MCF 10A (cell line): Measurements from ENCODE around the gene SLC9A7. TPM values are rescaled to one million over a fixed set of nuclear protein-coding genes. Genes with fewer than 3 reads are reported as not detected.

Source experiments
- BruUV-seq: library from RNA; stranded (reverse); fragments of 400-500 nt; replicated peaks from 2 replicates; lab custom pipeline; 2021; lab: Mats Ljungman, UMichigan
- CTCF ChIA-PET: fragments of 300-600 bp; sonication (Branson Sonifier 250); formaldehyde crosslinking; extraction: SDS; loops from one replicate; lab custom pipeline; 2021; ENCODE audit warnings: antibody characterized with exemption, inconsistent platforms; lab: Yijun Ruan, JAX
- POLR2A ChIA-PET: fragments of 300-600, 350-650 bp; sonication (Branson Sonifier 250); formaldehyde crosslinking; extraction: SDS; loops from one replicate; lab custom pipeline; 2020; ENCODE audit warnings: antibody characterized with exemption, inconsistent platforms; lab: Yijun Ruan, JAX
- DNase-seq: peaks from one replicate; pipeline ENCODE4 v3.0.0-alpha.2; 2018; ENCODE audit not compliant: unreplicated experiment
- H3K27ac Mint-ChIP-seq: one replicate; pipeline ENCODE4 v1.8.0; 2022; ENCODE audit warnings: mild to moderate bottlenecking, low read depth, mixed read lengths; ENCODE audit not compliant: unreplicated experiment
- H3K27me3 Mint-ChIP-seq: one replicate; pipeline ENCODE4 v1.8.0; 2022; ENCODE audit warnings: mixed read lengths; ENCODE audit not compliant: insufficient read depth, unreplicated experiment
- H3K36me3 Mint-ChIP-seq: one replicate; pipeline ENCODE4 v1.8.0; 2022; ENCODE audit warnings: mild to moderate bottlenecking, moderate library complexity, mixed read lengths; ENCODE audit not compliant: insufficient read depth, unreplicated experiment
- H3K4me1 Mint-ChIP-seq: one replicate; pipeline ENCODE4 v1.8.0; 2022; ENCODE audit warnings: mixed read lengths; ENCODE audit not compliant: insufficient read depth, unreplicated experiment
- H3K4me3 Mint-ChIP-seq: one replicate; pipeline ENCODE4 v1.8.0; 2022; ENCODE audit warnings: mild to moderate bottlenecking, moderate library complexity, mixed read lengths; ENCODE audit not compliant: unreplicated experiment
- H3K9me3 Mint-ChIP-seq: one replicate; pipeline ENCODE4 v1.8.0; 2022; ENCODE audit warnings: mixed read lengths; ENCODE audit not compliant: unreplicated experiment
- CTCF ChIP-seq: fragments of 200-600 bp; IDR thresholded peaks from one replicate; pipeline ENCODE4 v1.8.0; 2022; ENCODE audit warnings: antibody characterized with exemption, mild to moderate bottlenecking; ENCODE audit not compliant: unreplicated experiment
- intact Hi-C: fragments of 100-400 bp; cut with micrococcal nuclease; formaldehyde crosslinking; loops from 2 replicates; pipeline ENCODE4 v1.14.1; 2022
- total RNA-seq: library from RNA; stranded (reverse); gene quantifications from 2 replicates; pipeline ENCODE4 v1.2.3, GENCODE V29; 2022

Gene SLC9A7
- total RNA-seq, 1 experiment from 2014 or later: 28.3 TPM

- Mint-ChIP-seq H3K4me1 (no peaks in the 10 kb centered on the region), H3K27me3 (peaks cover 67% of the 10 kb centered on the region), H3K36me3 (no peaks in the 10 kb centered on the region), H3K27ac (no peak overlapping the region), H3K4me3 (no peak overlapping the region), H3K9me3 (no peaks in the 10 kb centered on the region)
- CTCF ChIA-PET: interaction anchor here (1.0 kb wide), 1 partner anchor 42 kb away, joined by 4 read pairs; no protein-coding TSS in a partner anchor
- POLR2A ChIA-PET: interaction anchor here (1.3 kb wide), 1 partner anchor 14 kb away, joined by 4 read pairs; no protein-coding TSS in a partner anchor
- DNase-seq: no peak
- no peak for TF ChIP-seq CTCF
- intact Hi-C loops: no loop called here
- no TSS peak for BruUV-seq
These were observed 161.7 kb downstream of the SLC9A7 start for GRCh38 chrX:46597208-46597607.

- intact Hi-C loops: no loop called here
- no peaks in the 10 kb centered on the region for H3K4me1 Mint-ChIP-seq
- peaks cover 46% of the 10 kb centered on the region for H3K27me3 Mint-ChIP-seq
- H3K36me3 Mint-ChIP-seq: no peaks in the 10 kb centered on the region
- no peak for DNase-seq
- ChIA-PET POLR2A (no interaction called here), CTCF (interaction anchor here (0.7 to 1.6 kb wide), 2 partner anchors 13 to 436 kb away, joined by 3 to 4 read pairs; no protein-coding TSS in a partner anchor)
- BruUV-seq: no TSS peak
- no peaks in the 10 kb centered on the region for H3K9me3 Mint-ChIP-seq
- no peak overlapping the region for H3K27ac Mint-ChIP-seq
- TF ChIP-seq CTCF: no peak
- no peak overlapping the region for H3K4me3 Mint-ChIP-seq
These were observed 163.8 kb downstream of the SLC9A7 start for GRCh38 chrX:46595084-46595483.

GRCh38 chrX:46589977-46590723, 168.8 kb downstream of the SLC9A7 start:
- no peak for TF ChIP-seq CTCF
- H3K27me3 Mint-ChIP-seq: peaks cover 25% of the 10 kb centered on the region
- H3K9me3 Mint-ChIP-seq: no peaks in the 10 kb centered on the region
- ChIA-PET CTCF (interaction anchor here (0.6 to 1.4 kb wide), 4 partner anchors 52 to 508 kb away, joined by 3 to 6 read pairs (median 3); no protein-coding TSS in a partner anchor), POLR2A (interaction anchor here (0.8 to 1.7 kb wide), 4 partner anchors 9 to 443 kb away, joined by 3 to 5 read pairs (median 4); no protein-coding TSS in a partner anchor)
- peaks cover 8% of the 10 kb centered on the region for H3K4me1 Mint-ChIP-seq
- intact Hi-C loops: loop anchor here (5.0 to 10.0 kb wide), 2 partner anchors 43 to 145 kb away; partner anchors contain the start of gene ZNF674
- BruUV-seq: no TSS peak
- peak; percentile 85 for DNase-seq
- H3K4me3 Mint-ChIP-seq: no peak overlapping the region
- no peak overlapping the region for H3K27ac Mint-ChIP-seq
- no peaks in the 10 kb centered on the region for H3K36me3 Mint-ChIP-seq

- Mint-ChIP-seq H3K9me3 (no peaks in the 10 kb centered on the region), H3K27me3 (peaks cover 25% of the 10 kb centered on the region), H3K4me1 (peaks cover 14% of the 10 kb centered on the region), H3K4me3 (peak overlapping the region; percentile 16), H3K27ac (peak overlapping the region; percentile 42), H3K36me3 (no peaks in the 10 kb centered on the region)
- intact Hi-C loops: loop anchor here (10.0 kb wide), 1 partner anchor 143 kb away; no protein-coding TSS in a partner anchor
- no TSS peak for BruUV-seq
- DNase-seq: peak; percentile 53
- CTCF ChIA-PET: interaction anchor here (0.6 kb wide), 2 partner anchors 10 to 33 kb away, joined by 3 read pairs; no protein-coding TSS in a partner anchor
- POLR2A ChIA-PET: interaction anchor here (0.6 to 1.7 kb wide), 3 partner anchors 26 to 252 kb away, joined by 3 to 5 read pairs (median 5); no protein-coding TSS in a partner anchor
- no peak for TF ChIP-seq CTCF
These were observed 170.7 kb downstream of the SLC9A7 start for GRCh38 chrX:46588263-46588662.
